ENCODE measurements around the gene COX6B2.
A peak's percentile ranks its signal among the peaks of the same experiment; 100 is the strongest.

The COX6B2 gene

GRCh38 chr19:55305983-55306562 is 48.4 kb downstream of the COX6B2 start:
- no peak for TF ChIP-seq EZH2phosphoT487 (IDR thresholded peaks at IDR 0.05; ENCODE audit: low read length)
- no peak for TF ChIP-seq CTCF (IDR thresholded peaks at IDR 0.05; ENCODE audit: low read length)
- no peak for TF ChIP-seq EZH2 (optimal IDR thresholded peaks at IDR 0.05; ENCODE audit: low read depth, low read length)
- no peaks in the 10 kb centered on the region for H3K9me3 ChIP-seq (replicated peaks; ENCODE audit: insufficient read depth, low read length)
- H3K4me2 ChIP-seq (ENCODE audit: low read depth, low read length) = no peak overlapping the region
- H2AFZ ChIP-seq (ENCODE audit: low read length) = no peak overlapping the region
- H3K9me2 ChIP-seq (replicated peaks; ENCODE audit: insufficient read depth, low read length) = no peaks in the 10 kb centered on the region
- no peak for DNase-seq
- peaks cover 12% of the 10 kb centered on the region for H3F3A ChIP-seq (ENCODE audit: insufficient read depth, low read length)
- no peaks in the 10 kb centered on the region for H3K36me3 ChIP-seq (replicated peaks; ENCODE audit: insufficient read depth, low read length)
- peaks cover 14% of the 10 kb centered on the region for H3K4me1 ChIP-seq (ENCODE audit: low read length)
- no peaks in the 10 kb centered on the region for H3K27me3 ChIP-seq (replicated peaks; ENCODE audit: insufficient read depth, low read length)
- H4K20me1 ChIP-seq (ENCODE audit: insufficient read depth, low read length) = no peaks in the 10 kb centered on the region
- no peak overlapping the region for H3K27ac ChIP-seq (ENCODE audit: low read length)
- H3K9ac ChIP-seq (ENCODE audit: low read length) = no peak overlapping the region
- no peak overlapping the region for H3K4me3 ChIP-seq (ENCODE audit: low read length)
- peaks cover 9% of the 10 kb centered on the region; the same call in 1 of the 2 replicates for H3K79me2 ChIP-seq (ENCODE audit: low read length)

GRCh38 chr19:55305491-55305890 is 49.0 kb downstream of the COX6B2 start:
- H3K27me3 ChIP-seq (replicated peaks; ENCODE audit: insufficient read depth, low read length) = no peaks in the 10 kb centered on the region
- peaks cover 14% of the 10 kb centered on the region for H3K4me1 ChIP-seq (ENCODE audit: low read length)
- no peaks in the 10 kb centered on the region for H3K9me3 ChIP-seq (replicated peaks; ENCODE audit: insufficient read depth, low read length)
- DNase-seq = peak; percentile 45
- H4K20me1 ChIP-seq (ENCODE audit: insufficient read depth, low read length) = no peaks in the 10 kb centered on the region
- peaks cover 9% of the 10 kb centered on the region; the same call in 1 of the 2 replicates for H3K79me2 ChIP-seq (ENCODE audit: low read length)
- H3K9me2 ChIP-seq (replicated peaks; ENCODE audit: insufficient read depth, low read length) = no peaks in the 10 kb centered on the region
- H2AFZ ChIP-seq (ENCODE audit: low read length) = no peak overlapping the region
- TF ChIP-seq CTCF (IDR thresholded peaks at IDR 0.05; ENCODE audit: low read length) (no peak), EZH2 (optimal IDR thresholded peaks at IDR 0.05; ENCODE audit: low read depth, low read length) (no peak), EZH2phosphoT487 (IDR thresholded peaks at IDR 0.05; ENCODE audit: low read length) (no peak)
- H3F3A ChIP-seq (ENCODE audit: insufficient read depth, low read length) = peaks cover 12% of the 10 kb centered on the region
- H3K36me3 ChIP-seq (replicated peaks; ENCODE audit: insufficient read depth, low read length) = no peaks in the 10 kb centered on the region
- no peak overlapping the region for H3K27ac ChIP-seq (ENCODE audit: low read length)
- H3K4me3 ChIP-seq (ENCODE audit: low read length) = no peak overlapping the region
- H3K4me2 ChIP-seq (ENCODE audit: low read depth, low read length) = no peak overlapping the region
- H3K9ac ChIP-seq (ENCODE audit: low read length) = no peak overlapping the region

GRCh38 chr19:55304980-55305379 is 49.5 kb downstream of the COX6B2 start:
- Histone ChIP-seq H3K4me1 (ENCODE audit: low read length) (peaks cover 14% of the 10 kb centered on the region), H3K9me2 (replicated peaks; ENCODE audit: insufficient read depth, low read length) (no peaks in the 10 kb centered on the region), H3K9ac (ENCODE audit: low read length) (no peak overlapping the region), H3F3A (ENCODE audit: insufficient read depth, low read length) (peaks cover 12% of the 10 kb centered on the region), H3K27me3 (replicated peaks; ENCODE audit: insufficient read depth, low read length) (no peaks in the 10 kb centered on the region), H4K20me1 (ENCODE audit: insufficient read depth, low read length) (no peaks in the 10 kb centered on the region), H3K36me3 (replicated peaks; ENCODE audit: insufficient read depth, low read length) (no peaks in the 10 kb centered on the region), H2AFZ (ENCODE audit: low read length) (no peak overlapping the region), H3K79me2 (ENCODE audit: low read length) (peaks cover 9% of the 10 kb centered on the region; the same call in 1 of the 2 replicates), H3K27ac (ENCODE audit: low read length) (no peak overlapping the region), H3K9me3 (replicated peaks; ENCODE audit: insufficient read depth, low read length) (no peaks in the 10 kb centered on the region), H3K4me2 (ENCODE audit: low read depth, low read length) (no peak overlapping the region), H3K4me3 (ENCODE audit: low read length) (no peak overlapping the region)
- DNase-seq = no peak
- no peak for TF ChIP-seq EZH2phosphoT487 (IDR thresholded peaks at IDR 0.05; ENCODE audit: low read length)
- TF ChIP-seq CTCF (IDR thresholded peaks at IDR 0.05; ENCODE audit: low read length) = no peak
- no peak for TF ChIP-seq EZH2 (optimal IDR thresholded peaks at IDR 0.05; ENCODE audit: low read depth, low read length)

All from MM.1S (cell line).